Stomach smooth muscle (tissue), 2 donors: ENCODE results near the gene TWIST2.

Source experiments
- H3K27ac ChIP-seq: one replicate; pipeline ENCODE4 v1.7.0; 2013; ENCODE audit warnings: mild to moderate bottlenecking, low read length, inconsistent platforms
- H3K27me3 ChIP-seq, 2 donors: one replicate each; pipeline ENCODE4 v1.7.0; 2013; ENCODE audit warnings: low read length in 2 of 2; ENCODE audit not compliant: insufficient read depth in 2 of 2, control insufficient read depth in 1 of 2
- H3K36me3 ChIP-seq, 2 donors: one replicate each; pipeline ENCODE4 v1.7.0; 2013; ENCODE audit warnings: low read length in 2 of 2; ENCODE audit not compliant: control insufficient read depth in 2 of 2, insufficient read depth in 2 of 2
- H3K4me1 ChIP-seq: one replicate; pipeline ENCODE4 v1.7.0; 2013; ENCODE audit warnings: low read length; ENCODE audit not compliant: control insufficient read depth, insufficient read depth
- H3K4me3 ChIP-seq, 2 donors: one replicate each; pipeline ENCODE4 v1.7.0; 2013; ENCODE audit warnings: low read length in 2 of 2
- H3K9ac ChIP-seq, 2 donors: one replicate each; pipeline ENCODE4 v1.7.0; 2013; ENCODE audit warnings: low read length in 2 of 2, mild to moderate bottlenecking in 1 of 2
- H3K9me3 ChIP-seq, 2 donors: one replicate each; pipeline ENCODE4 v1.7.0; 2013; ENCODE audit warnings: low read length in 2 of 2; ENCODE audit not compliant: control insufficient read depth in 2 of 2
- donor health status: healthy.
- donor health status: Pancreatic carcinoma.

The TWIST2 gene

DNA sequence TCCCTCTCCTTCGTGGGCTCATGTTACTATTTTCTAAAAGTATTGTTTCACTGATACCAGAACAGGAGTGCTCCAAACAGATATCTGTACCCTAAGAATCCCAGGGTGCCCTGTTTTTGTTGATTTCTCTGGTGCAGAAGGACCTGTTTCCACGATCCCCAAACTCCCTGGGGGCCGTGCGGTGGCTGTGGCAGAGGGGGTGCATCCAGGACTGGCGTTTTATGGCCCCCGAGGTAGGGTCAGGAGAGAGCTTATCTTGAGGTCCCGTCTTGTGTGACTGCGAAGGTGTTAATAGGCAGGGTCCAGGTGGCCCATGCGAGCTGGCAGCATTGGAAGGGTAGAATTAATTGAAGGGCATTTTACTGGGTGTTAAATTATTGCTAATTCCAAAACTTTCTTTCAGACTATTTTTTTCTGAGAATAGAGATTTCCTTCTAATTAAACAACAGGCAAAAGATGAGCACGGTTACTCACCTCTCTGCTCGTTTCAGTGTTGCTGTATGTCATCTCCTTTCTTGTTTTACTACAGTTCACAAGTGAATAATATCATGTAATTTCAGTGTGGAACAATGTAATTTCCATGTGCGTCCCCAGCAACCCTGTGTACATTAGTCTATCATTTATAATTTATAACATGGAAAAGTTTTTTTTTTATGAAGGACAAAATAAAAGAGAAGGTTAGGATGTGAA lies 8.2 kb downstream of the TWIST2 start:
- Histone ChIP-seq H3K27ac (no peak overlapping the region), H3K36me3 (peaks cover 0 to 3% of the 10 kb centered on the region in 2 donors), H3K9me3 (no peaks in the 10 kb centered on the region), H3K27me3 (no peaks in the 10 kb centered on the region), H3K9ac (no peak overlapping the region), H3K4me3 (no peak overlapping the region), H3K4me1 (peaks cover 11% of the 10 kb centered on the region)

DNA sequence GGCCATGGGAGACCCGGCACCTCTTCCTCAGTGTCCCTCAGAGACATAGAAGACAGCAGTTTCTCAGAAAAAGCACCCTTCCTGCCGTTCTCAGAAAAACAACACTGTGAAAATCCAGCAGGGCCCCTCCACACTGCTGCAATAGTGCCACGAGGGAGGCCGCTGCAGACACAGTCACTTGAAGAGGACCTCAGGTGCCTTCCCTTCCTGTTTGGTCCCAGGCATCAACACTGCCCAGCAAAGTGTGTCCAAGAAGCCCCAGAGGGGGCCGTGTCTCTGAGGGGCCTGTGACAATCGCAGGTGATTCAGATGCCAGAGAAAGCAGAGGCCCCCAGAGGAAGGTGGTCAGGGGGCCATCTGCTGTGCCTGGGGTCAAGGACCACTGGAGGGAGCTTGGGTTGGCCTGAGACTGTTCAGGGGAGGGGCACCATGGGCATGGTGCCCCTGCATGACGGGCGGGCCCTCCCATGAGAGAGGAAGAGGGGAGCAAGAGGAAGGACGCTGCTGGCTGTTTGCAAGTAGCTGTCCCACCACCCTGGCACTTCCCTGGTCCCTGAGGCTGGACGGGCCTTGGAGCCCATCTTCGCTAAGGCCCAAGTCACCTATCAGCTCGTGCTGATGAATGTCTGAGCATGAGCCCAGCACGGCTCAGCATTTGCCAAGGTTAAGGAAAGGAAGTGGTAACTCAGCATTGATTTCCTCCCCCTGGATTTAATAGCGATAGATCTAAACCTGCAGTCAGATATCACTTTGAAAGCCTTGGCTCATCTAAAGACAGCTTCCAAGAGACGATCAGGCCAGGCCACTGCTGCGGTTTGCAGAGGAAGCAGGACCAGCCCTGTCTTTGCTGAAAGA lies 9.1 kb downstream of the TWIST2 start:
- Histone ChIP-seq H3K4me1 (peaks cover 11% of the 10 kb centered on the region), H3K9me3 (no peaks in the 10 kb centered on the region), H3K9ac (no peak overlapping the region), H3K27me3 (no peaks in the 10 kb centered on the region), H3K4me3 (no peak overlapping the region), H3K27ac (no peak overlapping the region), H3K36me3 (peaks cover 0 to 3% of the 10 kb centered on the region in 2 donors)

DNA sequence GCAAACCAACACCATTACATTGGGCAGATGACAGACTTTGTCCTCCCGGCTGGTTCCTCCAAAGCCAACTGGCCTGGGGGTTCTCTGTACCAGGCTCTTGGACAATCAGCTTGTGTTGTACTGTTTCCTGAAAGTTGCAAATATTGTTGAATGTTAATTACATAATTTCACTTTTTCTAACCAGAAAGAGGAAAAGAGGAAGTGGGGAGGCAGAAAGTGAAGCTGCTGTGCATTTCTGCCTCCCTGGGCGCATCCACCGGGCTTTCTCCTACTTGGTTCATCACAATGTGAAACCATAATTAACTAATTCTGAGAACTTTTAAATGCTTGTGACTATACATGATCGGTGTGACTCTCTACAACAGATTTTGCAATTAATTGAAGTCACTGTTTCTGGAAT lies 10.1 kb downstream of the TWIST2 start:
- Histone ChIP-seq H3K4me3 (no peak overlapping the region), H3K27ac (no peak overlapping the region), H3K4me1 (peaks cover 11% of the 10 kb centered on the region), H3K27me3 (no peaks in the 10 kb centered on the region), H3K9me3 (no peaks in the 10 kb centered on the region), H3K9ac (no peak overlapping the region), H3K36me3 (peaks cover 0 to 3% of the 10 kb centered on the region in 2 donors)

DNA sequence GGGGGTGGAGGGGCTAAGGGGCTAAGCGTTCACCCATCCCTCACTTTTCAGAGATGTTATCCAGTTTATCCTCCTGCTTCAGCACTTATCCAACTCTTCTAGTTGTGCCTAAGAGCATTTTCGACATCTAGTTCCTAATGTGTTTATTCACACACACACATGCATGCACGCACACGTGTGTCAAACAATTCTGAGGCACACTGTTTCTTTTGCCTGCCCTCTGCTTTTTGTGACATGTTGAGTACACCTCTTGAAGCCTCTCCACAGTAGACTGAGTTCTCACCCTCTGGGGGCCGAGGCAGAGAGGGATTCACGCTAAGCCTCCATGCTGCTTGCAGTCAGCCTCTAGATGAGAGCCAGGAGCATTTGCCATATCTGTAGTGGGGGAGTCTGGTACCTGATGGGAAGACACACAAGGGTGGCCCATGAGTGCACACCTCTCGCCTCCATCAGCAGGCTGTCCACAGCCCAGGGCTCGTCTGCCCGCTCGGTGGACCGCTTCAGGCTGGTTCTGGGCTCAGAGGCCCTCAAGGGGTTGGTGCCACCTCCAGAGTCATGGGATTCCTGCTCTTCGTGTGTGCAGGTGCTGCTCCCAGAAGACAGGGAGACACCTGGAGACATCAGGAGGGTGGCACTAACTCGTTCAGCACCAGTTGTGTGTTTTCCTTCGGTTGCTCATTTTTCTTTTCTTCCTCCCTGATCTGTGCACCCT lies 11.9 kb downstream of the TWIST2 start:
- Histone ChIP-seq H3K4me1 (peaks cover 18% of the 10 kb centered on the region), H3K27ac (no peak overlapping the region), H3K27me3 (no peaks in the 10 kb centered on the region), H3K9ac (no peak overlapping the region), H3K9me3 (no peaks in the 10 kb centered on the region), H3K36me3 (peaks cover 0 to 2% of the 10 kb centered on the region in 2 donors), H3K4me3 (no peak overlapping the region)

DNA sequence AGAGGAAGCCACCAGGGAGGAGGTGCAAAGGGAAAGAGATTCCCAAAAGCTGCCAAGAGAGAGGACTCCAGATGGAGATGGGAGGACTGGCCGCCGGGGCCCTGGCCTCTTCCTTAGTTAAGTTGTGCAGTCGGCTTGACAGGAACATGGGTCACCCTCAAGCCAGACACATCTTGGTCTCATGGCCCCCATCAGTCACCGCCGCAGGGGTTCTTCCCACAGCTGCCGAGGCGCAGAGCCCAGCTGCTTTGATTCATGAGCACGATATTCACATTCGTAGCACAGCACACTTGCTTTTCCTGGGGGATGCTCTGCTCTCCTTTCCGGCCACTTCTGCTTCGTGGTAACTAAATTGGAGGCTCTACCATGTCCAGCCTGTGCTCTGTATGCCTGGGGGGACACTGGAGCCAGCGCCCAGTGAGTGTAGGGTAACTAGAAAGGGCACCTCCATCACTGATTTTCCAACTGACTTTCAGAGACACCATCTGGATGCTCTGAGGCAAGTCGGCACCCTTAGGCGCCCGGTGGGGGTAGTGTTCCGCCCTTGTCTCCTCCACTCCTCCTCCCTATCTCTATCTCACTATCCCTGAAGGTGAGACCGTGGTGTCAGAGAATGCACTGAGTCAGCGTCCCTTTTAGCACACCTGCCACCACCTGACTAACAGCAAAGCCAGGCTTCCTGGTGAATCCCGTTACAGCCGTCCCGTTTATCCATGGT lies 13.3 kb downstream of the TWIST2 start:
- H3K4me1 ChIP-seq: peaks cover 31% of the 10 kb centered on the region

DNA sequence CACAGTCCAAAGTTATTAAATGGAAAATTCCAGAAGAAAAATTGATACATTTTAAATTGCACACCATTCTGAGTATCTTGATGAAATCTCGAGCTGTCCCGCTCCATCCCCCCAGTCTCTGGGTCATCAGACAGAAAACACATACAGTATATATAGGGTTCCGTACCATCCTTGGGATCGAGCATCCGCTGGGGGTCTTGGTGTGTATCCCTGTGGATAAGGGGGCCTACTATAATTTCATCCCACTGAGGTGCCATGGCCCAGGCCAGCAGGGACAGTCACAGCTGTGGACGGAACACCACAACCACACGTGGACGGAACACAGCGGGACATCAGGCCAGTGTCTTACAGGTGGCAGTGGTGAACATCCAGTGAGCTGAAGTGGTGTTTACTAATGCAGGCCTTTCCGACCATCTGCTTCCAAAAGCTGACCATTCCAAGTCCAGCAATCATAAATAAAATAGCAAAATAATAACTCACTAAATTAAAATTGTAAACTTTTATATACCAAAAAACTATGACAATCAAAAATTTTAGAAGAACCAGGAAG lies 14.0 kb downstream of the TWIST2 start:
- H3K27me3 ChIP-seq: no peaks in the 10 kb centered on the region
- H3K9ac ChIP-seq: no peak overlapping the region
- no peaks in the 10 kb centered on the region for H3K9me3 ChIP-seq
- H3K4me3 ChIP-seq: no peak overlapping the region
- no peak overlapping the region for H3K27ac ChIP-seq
- H3K36me3 ChIP-seq: peaks cover 0 to under 1% of the 10 kb centered on the region in 2 donors
- H3K4me1 ChIP-seq: peaks cover 36% of the 10 kb centered on the region

More for the DNA sequence above, 13.3 kb downstream of the TWIST2 start:
- H3K9ac ChIP-seq: no peak overlapping the region
- H3K27ac ChIP-seq: no peak overlapping the region
- H3K4me3 ChIP-seq: no peak overlapping the region
- H3K36me3 ChIP-seq: peaks cover 0 to 2% of the 10 kb centered on the region in 2 donors
- no peaks in the 10 kb centered on the region for H3K27me3 ChIP-seq
- no peaks in the 10 kb centered on the region for H3K9me3 ChIP-seq

DNA sequence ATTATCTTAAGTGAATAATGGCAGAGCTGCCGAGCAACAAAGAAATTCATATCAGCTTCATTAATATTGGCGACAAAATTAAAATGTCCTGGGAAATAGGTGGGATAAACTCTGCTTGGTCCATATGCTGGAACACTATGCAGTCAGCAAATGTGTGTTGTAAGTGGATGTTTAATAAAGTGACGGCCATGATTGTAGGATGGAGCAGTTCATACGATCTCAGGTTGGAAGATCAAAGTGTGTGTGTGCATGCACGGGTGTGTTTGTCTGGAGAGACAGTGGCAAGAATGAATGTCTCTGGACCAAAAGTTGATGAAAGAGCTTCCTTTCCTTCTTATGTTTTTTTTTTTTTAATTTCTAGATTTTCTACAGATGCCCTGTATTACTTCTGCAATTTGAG lies 14.8 kb downstream of the TWIST2 start:
- no peaks in the 10 kb centered on the region for H3K27me3 ChIP-seq
- H3K4me1 ChIP-seq: peaks cover 45% of the 10 kb centered on the region
- no peaks in the 10 kb centered on the region for H3K36me3 ChIP-seq
- H3K4me3 ChIP-seq: no peak overlapping the region
- H3K27ac ChIP-seq: no peak overlapping the region
- H3K9me3 ChIP-seq: no peaks in the 10 kb centered on the region
- no peak overlapping the region for H3K9ac ChIP-seq

GRCh38 chr2:238863231-238863630 lies 15.3 kb downstream of the TWIST2 start:
- Histone ChIP-seq H3K4me3 (no peak overlapping the region), H3K36me3 (no peaks in the 10 kb centered on the region), H3K9ac (no peak overlapping the region), H3K9me3 (no peaks in the 10 kb centered on the region), H3K27me3 (no peaks in the 10 kb centered on the region), H3K27ac (peak overlapping the region; percentile 73), H3K4me1 (peaks cover 50% of the 10 kb centered on the region)

GRCh38 chr2:238863749-238864206 lies 15.9 kb downstream of the TWIST2 start:
- H3K9me3 ChIP-seq: no peaks in the 10 kb centered on the region
- peak overlapping the region in 1 of 2 donors; percentile 47 for H3K4me3 ChIP-seq
- H3K27ac ChIP-seq: peak overlapping the region; percentile 73
- no peaks in the 10 kb centered on the region for H3K36me3 ChIP-seq
- peak overlapping the region; percentile 13 to 39 for H3K9ac ChIP-seq
- H3K27me3 ChIP-seq: no peaks in the 10 kb centered on the region
- peaks cover 56% of the 10 kb centered on the region for H3K4me1 ChIP-seq
